ENCODE measurements around the gene DBN1. TPM values are rescaled to one million over a fixed set of nuclear protein-coding genes. Genes with fewer than 3 reads are reported as not detected.

The DBN1 gene
- total and polyA plus RNA-seq, 9 of the 15 experiments (the other 6 are each of a cell fraction or from before 2014, with no cell fraction given) = 0.25 to 87.2 (median 27.9) TPM

- TF ChIP-seq, protein P1, sequence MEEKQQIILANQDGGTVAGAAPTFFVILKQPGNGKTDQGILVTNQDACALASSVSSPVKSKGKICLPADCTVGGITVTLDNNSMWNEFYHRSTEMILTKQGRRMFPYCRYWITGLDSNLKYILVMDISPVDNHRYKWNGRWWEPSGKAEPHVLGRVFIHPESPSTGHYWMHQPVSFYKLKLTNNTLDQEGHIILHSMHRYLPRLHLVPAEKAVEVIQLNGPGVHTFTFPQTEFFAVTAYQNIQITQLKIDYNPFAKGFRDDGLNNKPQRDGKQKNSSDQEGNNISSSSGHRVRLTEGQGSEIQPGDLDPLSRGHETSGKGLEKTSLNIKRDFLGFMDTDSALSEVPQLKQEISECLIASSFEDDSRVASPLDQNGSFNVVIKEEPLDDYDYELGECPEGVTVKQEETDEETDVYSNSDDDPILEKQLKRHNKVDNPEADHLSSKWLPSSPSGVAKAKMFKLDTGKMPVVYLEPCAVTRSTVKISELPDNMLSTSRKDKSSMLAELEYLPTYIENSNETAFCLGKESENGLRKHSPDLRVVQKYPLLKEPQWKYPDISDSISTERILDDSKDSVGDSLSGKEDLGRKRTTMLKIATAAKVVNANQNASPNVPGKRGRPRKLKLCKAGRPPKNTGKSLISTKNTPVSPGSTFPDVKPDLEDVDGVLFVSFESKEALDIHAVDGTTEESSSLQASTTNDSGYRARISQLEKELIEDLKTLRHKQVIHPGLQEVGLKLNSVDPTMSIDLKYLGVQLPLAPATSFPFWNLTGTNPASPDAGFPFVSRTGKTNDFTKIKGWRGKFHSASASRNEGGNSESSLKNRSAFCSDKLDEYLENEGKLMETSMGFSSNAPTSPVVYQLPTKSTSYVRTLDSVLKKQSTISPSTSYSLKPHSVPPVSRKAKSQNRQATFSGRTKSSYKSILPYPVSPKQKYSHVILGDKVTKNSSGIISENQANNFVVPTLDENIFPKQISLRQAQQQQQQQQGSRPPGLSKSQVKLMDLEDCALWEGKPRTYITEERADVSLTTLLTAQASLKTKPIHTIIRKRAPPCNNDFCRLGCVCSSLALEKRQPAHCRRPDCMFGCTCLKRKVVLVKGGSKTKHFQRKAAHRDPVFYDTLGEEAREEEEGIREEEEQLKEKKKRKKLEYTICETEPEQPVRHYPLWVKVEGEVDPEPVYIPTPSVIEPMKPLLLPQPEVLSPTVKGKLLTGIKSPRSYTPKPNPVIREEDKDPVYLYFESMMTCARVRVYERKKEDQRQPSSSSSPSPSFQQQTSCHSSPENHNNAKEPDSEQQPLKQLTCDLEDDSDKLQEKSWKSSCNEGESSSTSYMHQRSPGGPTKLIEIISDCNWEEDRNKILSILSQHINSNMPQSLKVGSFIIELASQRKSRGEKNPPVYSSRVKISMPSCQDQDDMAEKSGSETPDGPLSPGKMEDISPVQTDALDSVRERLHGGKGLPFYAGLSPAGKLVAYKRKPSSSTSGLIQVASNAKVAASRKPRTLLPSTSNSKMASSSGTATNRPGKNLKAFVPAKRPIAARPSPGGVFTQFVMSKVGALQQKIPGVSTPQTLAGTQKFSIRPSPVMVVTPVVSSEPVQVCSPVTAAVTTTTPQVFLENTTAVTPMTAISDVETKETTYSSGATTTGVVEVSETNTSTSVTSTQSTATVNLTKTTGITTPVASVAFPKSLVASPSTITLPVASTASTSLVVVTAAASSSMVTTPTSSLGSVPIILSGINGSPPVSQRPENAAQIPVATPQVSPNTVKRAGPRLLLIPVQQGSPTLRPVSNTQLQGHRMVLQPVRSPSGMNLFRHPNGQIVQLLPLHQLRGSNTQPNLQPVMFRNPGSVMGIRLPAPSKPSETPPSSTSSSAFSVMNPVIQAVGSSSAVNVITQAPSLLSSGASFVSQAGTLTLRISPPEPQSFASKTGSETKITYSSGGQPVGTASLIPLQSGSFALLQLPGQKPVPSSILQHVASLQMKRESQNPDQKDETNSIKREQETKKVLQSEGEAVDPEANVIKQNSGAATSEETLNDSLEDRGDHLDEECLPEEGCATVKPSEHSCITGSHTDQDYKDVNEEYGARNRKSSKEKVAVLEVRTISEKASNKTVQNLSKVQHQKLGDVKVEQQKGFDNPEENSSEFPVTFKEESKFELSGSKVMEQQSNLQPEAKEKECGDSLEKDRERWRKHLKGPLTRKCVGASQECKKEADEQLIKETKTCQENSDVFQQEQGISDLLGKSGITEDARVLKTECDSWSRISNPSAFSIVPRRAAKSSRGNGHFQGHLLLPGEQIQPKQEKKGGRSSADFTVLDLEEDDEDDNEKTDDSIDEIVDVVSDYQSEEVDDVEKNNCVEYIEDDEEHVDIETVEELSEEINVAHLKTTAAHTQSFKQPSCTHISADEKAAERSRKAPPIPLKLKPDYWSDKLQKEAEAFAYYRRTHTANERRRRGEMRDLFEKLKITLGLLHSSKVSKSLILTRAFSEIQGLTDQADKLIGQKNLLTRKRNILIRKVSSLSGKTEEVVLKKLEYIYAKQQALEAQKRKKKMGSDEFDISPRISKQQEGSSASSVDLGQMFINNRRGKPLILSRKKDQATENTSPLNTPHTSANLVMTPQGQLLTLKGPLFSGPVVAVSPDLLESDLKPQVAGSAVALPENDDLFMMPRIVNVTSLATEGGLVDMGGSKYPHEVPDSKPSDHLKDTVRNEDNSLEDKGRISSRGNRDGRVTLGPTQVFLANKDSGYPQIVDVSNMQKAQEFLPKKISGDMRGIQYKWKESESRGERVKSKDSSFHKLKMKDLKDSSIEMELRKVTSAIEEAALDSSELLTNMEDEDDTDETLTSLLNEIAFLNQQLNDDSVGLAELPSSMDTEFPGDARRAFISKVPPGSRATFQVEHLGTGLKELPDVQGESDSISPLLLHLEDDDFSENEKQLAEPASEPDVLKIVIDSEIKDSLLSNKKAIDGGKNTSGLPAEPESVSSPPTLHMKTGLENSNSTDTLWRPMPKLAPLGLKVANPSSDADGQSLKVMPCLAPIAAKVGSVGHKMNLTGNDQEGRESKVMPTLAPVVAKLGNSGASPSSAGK (IDR thresholded peaks at IDR 0.05) = no peak
- TF ChIP-seq TBP (optimal IDR thresholded peaks at IDR 0.05; ENCODE audit: low read depth, low read length) = no peak
Measured at GRCh38 chr5:177452688-177453638, 20.5 kb downstream of the DBN1 start (continued).

Data from K562 (cell line).